WERI-Rb-1 (cell line): ENCODE measurements around the gene RMP24.

Experiments
- DNase-seq: peaks from one replicate; pipeline ENCODE4 v3.0.0-alpha.2; 2020
- H3K27ac ChIP-seq: fragments of 250-450 bp; sonication (Bioruptor Pico); 2 replicates; pipeline ENCODE4 v1.5.1; 2020; ENCODE audit warnings: mild to moderate bottlenecking, moderate library complexity
- H3K27me3 ChIP-seq: fragments of 250-450 bp; sonication (Bioruptor Pico); 2 replicates; pipeline ENCODE4 v1.5.1; 2021; ENCODE audit warnings: mild to moderate bottlenecking, low read depth, moderate library complexity; ENCODE audit not compliant: insufficient read depth, severe bottlenecking
- H3K36me3 ChIP-seq: fragments of 250-450 bp; sonication (Bioruptor Pico); 2 replicates; pipeline ENCODE4 v1.5.1; 2020; ENCODE audit warnings: mild to moderate bottlenecking, moderate library complexity
- H3K4me3 ChIP-seq: 2 replicates; pipeline ENCODE4 v1.5.1; 2011; ENCODE audit warnings: low read depth, mild to moderate bottlenecking, control low read depth, low read length
- H3K9me3 ChIP-seq: fragments of 250-450 bp; sonication (Bioruptor Pico); 2 replicates; pipeline ENCODE4 v1.5.1; 2021; ENCODE audit warnings: mild to moderate bottlenecking, moderate library complexity; ENCODE audit not compliant: severe bottlenecking
- TF ChIP-seq, protein P1 (sequence below): IDR thresholded peaks from 2 replicates; pipeline ENCODE4 v1.5.1; 2011; ENCODE audit warnings: low read depth, mild to moderate bottlenecking, control low read depth, inconsistent platforms, low read length

Gene RMP24

DNA sequence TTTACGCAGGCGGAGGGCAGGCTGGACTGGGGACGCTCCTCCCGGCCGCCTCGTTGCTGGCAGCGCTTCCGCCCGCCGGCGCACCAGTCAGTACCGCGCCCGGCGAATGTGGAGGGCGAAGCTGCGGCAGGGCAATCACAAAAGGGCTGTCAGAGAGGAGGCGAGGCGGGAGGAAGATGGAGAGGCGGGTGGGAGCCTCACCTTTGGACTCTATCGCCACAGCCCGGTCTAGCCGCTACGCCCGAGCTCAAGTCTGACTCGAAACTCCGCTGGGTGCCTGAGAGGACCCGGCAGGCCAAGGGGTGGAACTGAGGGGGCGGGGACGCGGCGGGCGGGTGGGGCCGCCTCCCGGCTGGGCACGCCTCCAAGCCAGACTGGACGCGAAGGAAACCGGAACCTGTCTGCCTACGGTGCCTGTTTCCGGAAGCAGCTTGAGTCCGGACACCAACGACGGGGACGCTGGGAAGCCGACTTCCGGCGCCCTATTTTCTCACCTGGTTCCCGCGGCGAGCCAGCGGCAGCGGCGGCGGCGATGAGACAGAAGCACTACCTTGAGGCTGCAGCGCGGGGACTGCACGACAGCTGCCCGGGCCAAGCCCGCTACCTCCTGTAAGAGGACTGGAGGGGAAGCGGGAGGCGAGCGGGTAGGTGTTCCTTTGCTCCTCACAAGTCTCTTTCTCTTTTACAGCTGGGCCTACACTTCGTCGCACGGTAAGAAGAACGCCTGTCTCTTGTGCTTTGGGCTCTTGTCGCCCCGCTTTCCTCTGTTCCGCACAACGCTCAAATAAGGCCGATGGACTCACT lies at the start of gene RMP24:
RMP24 (plus strand) TSS at position 483 of the 804 bp plus-strand sequence.
- TF ChIP-seq, protein P1, sequence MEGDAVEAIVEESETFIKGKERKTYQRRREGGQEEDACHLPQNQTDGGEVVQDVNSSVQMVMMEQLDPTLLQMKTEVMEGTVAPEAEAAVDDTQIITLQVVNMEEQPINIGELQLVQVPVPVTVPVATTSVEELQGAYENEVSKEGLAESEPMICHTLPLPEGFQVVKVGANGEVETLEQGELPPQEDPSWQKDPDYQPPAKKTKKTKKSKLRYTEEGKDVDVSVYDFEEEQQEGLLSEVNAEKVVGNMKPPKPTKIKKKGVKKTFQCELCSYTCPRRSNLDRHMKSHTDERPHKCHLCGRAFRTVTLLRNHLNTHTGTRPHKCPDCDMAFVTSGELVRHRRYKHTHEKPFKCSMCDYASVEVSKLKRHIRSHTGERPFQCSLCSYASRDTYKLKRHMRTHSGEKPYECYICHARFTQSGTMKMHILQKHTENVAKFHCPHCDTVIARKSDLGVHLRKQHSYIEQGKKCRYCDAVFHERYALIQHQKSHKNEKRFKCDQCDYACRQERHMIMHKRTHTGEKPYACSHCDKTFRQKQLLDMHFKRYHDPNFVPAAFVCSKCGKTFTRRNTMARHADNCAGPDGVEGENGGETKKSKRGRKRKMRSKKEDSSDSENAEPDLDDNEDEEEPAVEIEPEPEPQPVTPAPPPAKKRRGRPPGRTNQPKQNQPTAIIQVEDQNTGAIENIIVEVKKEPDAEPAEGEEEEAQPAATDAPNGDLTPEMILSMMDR, result no peak

DNA sequence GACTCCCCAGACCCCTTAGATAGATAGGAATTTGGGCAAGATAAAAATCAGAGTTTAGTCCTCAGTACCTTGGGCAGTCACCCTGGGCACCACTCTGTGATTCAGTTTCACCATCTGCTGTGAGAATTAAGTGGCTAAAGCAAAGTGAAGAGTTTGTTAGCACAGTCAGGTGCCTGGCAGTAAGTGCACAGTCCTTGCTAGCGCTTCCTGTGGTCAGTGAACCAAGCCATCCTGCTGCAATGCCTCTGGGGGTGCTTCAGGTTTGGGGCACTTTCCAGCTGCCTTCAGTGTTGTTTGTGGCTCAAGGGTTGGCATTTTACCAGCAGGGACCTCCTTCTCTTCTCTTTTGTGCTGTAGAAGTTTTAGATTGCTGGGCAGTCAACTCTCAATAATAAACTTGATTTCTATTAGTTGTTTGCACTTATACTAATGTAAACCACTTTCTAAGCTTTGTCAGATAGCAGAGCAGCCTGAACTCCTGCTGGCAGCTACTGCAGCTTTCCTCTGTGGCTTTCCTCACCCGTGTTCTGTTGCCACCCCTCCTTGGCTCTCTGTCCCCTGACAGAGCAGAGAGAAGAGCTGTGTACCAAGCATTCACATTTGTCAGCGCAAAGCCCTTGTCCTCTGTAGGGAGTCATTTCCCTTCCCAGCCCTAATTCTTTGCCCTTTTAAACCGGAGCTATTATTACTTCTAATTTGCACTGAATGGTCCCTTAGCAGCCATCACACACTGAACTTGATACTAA lies 48.4 kb upstream of the RMP24 start:
- Histone ChIP-seq H3K4me3 (no peak overlapping the region), H3K36me3 (no peaks in the 10 kb centered on the region), H3K27ac (no peak overlapping the region), H3K9me3 (no peaks in the 10 kb centered on the region), H3K27me3 (peaks cover 5% of the 10 kb centered on the region)
- no peak for DNase-seq
- TF ChIP-seq, protein P1, result no peak

More for the DNA sequence above, at the start of gene RMP24:
- H3K9me3 ChIP-seq, result no peaks in the 10 kb centered on the region
- peak; percentile 92 for DNase-seq
- H3K27me3 ChIP-seq, result no peaks in the 10 kb centered on the region
- H3K4me3 ChIP-seq, result peak within 1 kb of the TSS; percentile 94
- peaks cover 28% of the 10 kb centered on the region for H3K36me3 ChIP-seq
- H3K27ac ChIP-seq, result peak within 1 kb of the TSS; percentile 75

DNA sequence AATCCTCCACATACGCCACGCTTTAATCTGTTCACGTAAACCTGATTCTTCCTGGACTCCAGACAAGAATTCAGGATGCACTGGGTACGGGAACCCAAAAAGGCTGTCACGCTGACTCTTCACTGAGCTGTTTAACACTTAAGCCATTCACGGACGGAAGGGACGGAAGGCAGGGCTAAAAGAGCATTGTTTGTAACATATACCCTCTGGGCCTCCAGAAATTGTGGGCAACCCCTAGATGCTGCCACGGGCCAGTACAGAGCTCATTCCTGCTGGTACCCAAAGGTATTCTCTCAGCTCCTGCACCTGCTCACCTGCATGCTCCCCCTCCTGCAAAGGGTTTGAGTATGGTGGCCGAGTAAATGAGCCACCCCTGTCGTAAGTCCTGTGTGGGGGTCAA lies 45.6 kb upstream of the RMP24 start:
- TF ChIP-seq, protein P1, result no peak
- Histone ChIP-seq H3K9me3 (no peaks in the 10 kb centered on the region), H3K36me3 (no peaks in the 10 kb centered on the region), H3K27ac (no peak overlapping the region), H3K27me3 (peaks cover 5% of the 10 kb centered on the region), H3K4me3 (no peak overlapping the region)
- no peak for DNase-seq

DNA sequence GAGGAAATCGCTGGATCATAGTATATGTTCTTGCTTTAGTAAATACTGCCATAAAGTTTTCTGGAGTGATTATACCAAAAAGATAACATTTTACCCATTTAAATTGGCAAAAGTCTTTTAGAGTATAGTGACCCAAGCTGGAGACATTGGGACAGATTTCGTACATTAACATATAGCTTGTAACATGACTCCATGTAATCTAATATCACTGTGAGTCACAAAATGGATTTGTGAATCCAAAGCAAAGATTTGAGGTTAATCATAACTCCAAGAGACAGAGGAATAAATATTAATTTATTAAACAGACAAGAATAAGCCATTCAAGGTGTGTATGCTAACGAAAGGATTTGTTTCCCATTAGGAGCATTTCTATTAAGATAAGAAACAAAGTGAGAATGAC lies 45.0 kb upstream of the RMP24 start:
- TF ChIP-seq, protein P1, result no peak
- H3K27me3 ChIP-seq, result peaks cover 5% of the 10 kb centered on the region
- no peak overlapping the region for H3K27ac ChIP-seq
- H3K4me3 ChIP-seq, result no peak overlapping the region
- H3K9me3 ChIP-seq, result no peaks in the 10 kb centered on the region
- no peaks in the 10 kb centered on the region for H3K36me3 ChIP-seq
- no peak for DNase-seq

DNA sequence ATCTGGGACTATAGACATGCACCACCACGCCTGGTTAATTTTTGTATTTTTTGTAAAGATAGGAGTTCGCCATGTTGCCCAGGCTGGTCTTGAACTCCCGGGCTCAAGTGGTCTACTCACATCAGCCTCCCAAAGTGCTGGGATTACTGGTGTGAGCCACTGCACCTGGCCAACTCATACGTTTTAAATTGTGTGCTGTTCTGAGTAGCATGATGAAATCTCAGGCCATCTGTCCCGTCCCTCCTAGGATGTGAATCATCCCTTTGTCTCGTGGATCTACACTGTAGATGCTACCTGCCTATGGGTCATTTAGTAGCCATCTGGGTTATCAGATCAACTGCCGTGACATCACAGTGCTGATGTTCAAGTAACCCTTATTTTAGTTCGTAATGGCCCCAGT lies 38.5 kb upstream of the RMP24 start:
- Histone ChIP-seq H3K27ac (no peak overlapping the region), H3K9me3 (no peaks in the 10 kb centered on the region), H3K27me3 (no peaks in the 10 kb centered on the region), H3K4me3 (no peak overlapping the region), H3K36me3 (no peaks in the 10 kb centered on the region)
- TF ChIP-seq, protein P1, result no peak
- DNase-seq, result peak; percentile 39
